Measurements from ENCODE around the gene TIMM21. TPM values are rescaled to one million over a fixed set of nuclear protein-coding genes. Genes with fewer than 3 reads are reported as not detected.

Gene TIMM21
- total and polyA plus RNA-seq, 4 donors = 22.0 to 39.2 (median 30.0) TPM

DNA sequence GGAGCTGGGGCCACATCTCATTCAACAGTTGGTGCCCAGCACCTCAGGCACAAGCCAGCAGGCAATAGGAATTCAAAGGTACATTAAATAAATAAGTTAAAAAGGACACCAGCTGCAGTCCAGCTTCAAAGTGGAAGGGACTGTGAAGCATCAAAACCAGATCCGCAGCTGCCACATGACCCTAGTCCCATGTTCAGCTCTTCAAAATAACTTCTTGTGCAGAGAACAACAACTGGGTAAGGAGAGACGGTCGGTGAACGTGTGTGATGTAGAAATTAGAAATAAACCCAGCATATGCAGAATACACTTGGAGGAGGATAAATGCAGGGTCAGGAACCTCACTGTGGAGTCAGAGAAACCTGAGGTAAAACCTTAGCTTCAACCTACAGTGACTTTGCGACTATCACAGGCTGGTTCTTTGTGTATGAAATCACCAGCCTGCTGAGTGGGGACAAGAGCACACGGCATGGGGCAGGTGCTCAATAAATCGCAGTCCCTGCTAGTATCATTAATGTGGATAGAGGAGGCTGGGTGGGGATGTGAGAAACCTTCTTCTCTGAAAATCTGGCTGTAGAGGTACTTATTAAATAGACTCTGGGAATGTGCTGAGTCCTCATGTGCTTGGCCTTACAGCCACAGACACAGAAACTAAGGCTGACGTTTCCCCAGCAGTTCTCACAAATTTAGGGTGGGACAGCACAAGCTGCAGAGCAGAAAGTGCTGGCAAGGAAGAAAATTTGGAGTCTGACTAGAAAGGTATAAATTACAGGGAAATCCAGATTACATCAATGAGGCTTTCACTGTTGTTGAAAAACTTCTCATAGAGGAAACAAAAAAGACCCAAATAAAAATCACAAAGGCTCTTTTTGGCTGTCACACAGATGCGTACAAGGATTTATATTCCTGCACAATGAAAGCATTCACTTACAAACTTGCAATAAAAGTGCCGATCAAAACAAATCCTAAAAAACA lies 21.4 kb upstream of the TIMM21 start:
- Histone ChIP-seq H3K9ac (ENCODE audit: low read depth in 1 of 2, low read length in 2 of 2) (no peak overlapping the region), H3K36me3 (ENCODE audit: control insufficient read depth in 4 of 4, insufficient read depth in 3 of 4, low read depth in 1 of 4, low read length in 3 of 4) (no peaks in the 10 kb centered on the region), H3K4me3 (ENCODE audit: low read depth in 1 of 3, low read length in 3 of 3) (no peak overlapping the region), H3K4me1 (ENCODE audit: control insufficient read depth in 4 of 4, insufficient read depth in 4 of 4, low read length in 3 of 4) (no peaks in the 10 kb centered on the region), H3K27ac (ENCODE audit: low read depth in 1 of 2, low read length in 2 of 2) (no peak overlapping the region), H3K9me3 (ENCODE audit: control insufficient read depth in 4 of 4, low read length in 3 of 4) (no peaks in the 10 kb centered on the region), H3K27me3 (ENCODE audit: control insufficient read depth in 4 of 4, insufficient read depth in 4 of 4, low read length in 3 of 4) (no peaks in the 10 kb centered on the region)
- 75% methylated on average over 10 of the region's 10 CpGs for WGBS
- DNase-seq (ENCODE audit: low spot score) = no peak
- TF ChIP-seq YY1 (IDR thresholded peaks at IDR 0.05) (no peak), EGR1 (IDR thresholded peaks at IDR 0.05; ENCODE audit: low read depth in 2 of 2) (no peak), REST (IDR thresholded peaks at IDR 0.05) (no peak), HNF4A (conservative IDR thresholded peaks at IDR 0.05) (no peak), JUND (IDR thresholded peaks at IDR 0.05) (no peak), FOXA2 (IDR thresholded peaks at IDR 0.05) (no peak), ZBTB33 (IDR thresholded peaks at IDR 0.05) (no peak), SP1 (IDR thresholded peaks at IDR 0.05) (no peak)
- TF ChIP-seq, protein P1, sequence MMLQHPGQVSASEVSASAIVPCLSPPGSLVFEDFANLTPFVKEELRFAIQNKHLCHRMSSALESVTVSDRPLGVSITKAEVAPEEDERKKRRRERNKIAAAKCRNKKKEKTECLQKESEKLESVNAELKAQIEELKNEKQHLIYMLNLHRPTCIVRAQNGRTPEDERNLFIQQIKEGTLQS (IDR thresholded peaks at IDR 0.05) = no peak

- Histone ChIP-seq H3K27ac (ENCODE audit: low read depth in 1 of 2, low read length in 2 of 2) (no peak overlapping the region), H3K9ac (ENCODE audit: low read depth in 1 of 2, low read length in 2 of 2) (no peak overlapping the region), H3K9me3 (ENCODE audit: control insufficient read depth in 4 of 4, low read length in 3 of 4) (no peaks in the 10 kb centered on the region), H3K36me3 (ENCODE audit: control insufficient read depth in 4 of 4, insufficient read depth in 3 of 4, low read depth in 1 of 4, low read length in 3 of 4) (no peaks in the 10 kb centered on the region), H3K4me3 (ENCODE audit: low read depth in 1 of 3, low read length in 3 of 3) (no peak overlapping the region), H3K4me1 (ENCODE audit: control insufficient read depth in 4 of 4, insufficient read depth in 4 of 4, low read length in 3 of 4) (no peaks in the 10 kb centered on the region), H3K27me3 (ENCODE audit: control insufficient read depth in 4 of 4, insufficient read depth in 4 of 4, low read length in 3 of 4) (no peaks in the 10 kb centered on the region)
- no peak for TF ChIP-seq FOXA1 (IDR thresholded peaks at IDR 0.05)
- TF ChIP-seq YY1 (IDR thresholded peaks at IDR 0.05) = no peak
- TF ChIP-seq HNF4G (IDR thresholded peaks at IDR 0.05) = no peak
- no peak for TF ChIP-seq GABPA (IDR thresholded peaks at IDR 0.05 in 1 of 2, conservative IDR thresholded peaks at IDR 0.05 in 1 of 2)
- TF ChIP-seq NR2F2 (IDR thresholded peaks at IDR 0.05) = no peak
- TF ChIP-seq, protein P1 (IDR thresholded peaks at IDR 0.05) = no peak
- TF ChIP-seq HNF4A (conservative IDR thresholded peaks at IDR 0.05) = no peak
- TF ChIP-seq MAX (IDR thresholded peaks at IDR 0.05) = no peak
- TF ChIP-seq EGR1 (IDR thresholded peaks at IDR 0.05; ENCODE audit: low read depth in 2 of 2) = no peak
- WGBS = 71% methylated on average over 3 of the region's 3 CpGs
- DNase-seq (ENCODE audit: low spot score) = no peak
These were observed 20.2 kb upstream of the TIMM21 start for GRCh38 chr18:74128159-74128558.
